KBM-7 (cell line): ENCODE results near the gene GAS6.
"Not testable (repeated sequence)": the region's sequence is repeated elsewhere in the genome, so short reads cannot be mapped to it uniquely, and the experiment has no call there.

Experiments used
- DNase-seq: peaks from one replicate; pipeline ENCODE4 v3.0.0-alpha.2; 2015
- in situ Hi-C: fragments of 300-500 bp; cut with MboI; formaldehyde crosslinking; loops from 2 replicates; pipeline ENCODE4 v1.14.3; 2020; ENCODE audit warnings: low sequenced_read_pairs, low pct_unique_long_range_greater_than_20kb, mixed read lengths

GAS6 gene

DNA sequence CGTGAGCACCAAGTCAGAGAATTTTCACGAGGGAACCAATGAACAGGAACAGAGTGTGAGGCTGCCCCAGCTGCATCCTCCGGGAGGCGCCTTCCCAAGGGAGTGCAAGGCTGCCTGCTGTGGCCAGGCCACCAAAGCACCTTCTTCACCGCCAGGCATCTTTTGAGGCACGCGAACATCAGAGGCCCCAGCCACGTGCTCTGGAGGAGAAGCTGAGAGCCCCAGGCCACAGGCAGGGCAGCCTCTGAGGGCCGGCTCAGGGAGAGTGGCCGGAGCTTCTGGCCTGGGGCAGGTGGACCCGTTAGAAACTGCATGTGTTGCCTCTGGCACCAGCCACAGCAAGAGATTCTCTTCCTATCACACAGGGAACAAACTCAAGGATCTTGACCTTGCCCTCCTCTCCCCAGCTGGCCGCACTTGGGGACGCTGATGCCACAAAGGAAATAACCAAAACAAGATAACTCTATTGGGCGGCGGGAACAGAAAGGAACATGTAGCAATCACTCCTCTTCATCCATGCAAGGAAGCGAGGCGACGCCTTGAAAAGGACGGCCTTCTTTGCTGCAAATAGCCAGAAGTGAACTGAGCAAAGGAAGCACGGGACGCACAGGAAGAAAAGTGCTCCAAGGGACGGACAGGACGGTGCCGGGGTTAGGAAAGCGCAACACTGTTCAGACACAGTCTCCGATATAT is 19.9 kb downstream of the GAS6 start:
- in situ Hi-C loops = no loop called here
- no peak for DNase-seq

DNA sequence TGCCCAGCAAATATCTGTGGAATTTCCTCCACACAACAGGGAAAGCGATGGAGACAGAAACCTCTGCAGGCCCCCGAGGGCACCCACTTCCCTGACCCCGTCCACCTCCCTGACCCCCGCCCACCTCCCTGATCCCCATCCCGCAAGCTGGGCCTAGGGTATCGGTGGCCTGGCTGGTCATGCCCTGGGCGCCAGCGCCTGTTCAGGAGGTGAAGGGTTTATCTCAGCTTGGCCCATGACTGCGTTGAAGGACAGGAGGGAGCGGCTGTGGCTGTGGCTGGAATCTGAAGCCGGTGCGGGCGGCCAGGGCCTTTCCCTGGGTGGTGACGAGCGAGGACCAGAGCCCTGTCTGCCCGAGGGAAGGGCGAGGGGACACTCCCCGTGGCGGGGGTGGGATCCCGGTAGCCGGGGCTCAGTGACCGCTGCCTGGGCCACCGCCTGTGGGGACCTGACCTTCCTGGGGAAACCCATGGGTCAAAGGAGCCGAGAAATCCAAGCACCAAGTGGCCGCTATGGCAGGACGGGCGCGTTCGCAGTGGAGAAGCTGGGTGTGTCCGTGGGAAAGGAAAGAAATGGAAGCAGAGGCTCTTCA is 20.7 kb downstream of the GAS6 start:
- DNase-seq = no peak
- in situ Hi-C loops = no loop called here

DNA sequence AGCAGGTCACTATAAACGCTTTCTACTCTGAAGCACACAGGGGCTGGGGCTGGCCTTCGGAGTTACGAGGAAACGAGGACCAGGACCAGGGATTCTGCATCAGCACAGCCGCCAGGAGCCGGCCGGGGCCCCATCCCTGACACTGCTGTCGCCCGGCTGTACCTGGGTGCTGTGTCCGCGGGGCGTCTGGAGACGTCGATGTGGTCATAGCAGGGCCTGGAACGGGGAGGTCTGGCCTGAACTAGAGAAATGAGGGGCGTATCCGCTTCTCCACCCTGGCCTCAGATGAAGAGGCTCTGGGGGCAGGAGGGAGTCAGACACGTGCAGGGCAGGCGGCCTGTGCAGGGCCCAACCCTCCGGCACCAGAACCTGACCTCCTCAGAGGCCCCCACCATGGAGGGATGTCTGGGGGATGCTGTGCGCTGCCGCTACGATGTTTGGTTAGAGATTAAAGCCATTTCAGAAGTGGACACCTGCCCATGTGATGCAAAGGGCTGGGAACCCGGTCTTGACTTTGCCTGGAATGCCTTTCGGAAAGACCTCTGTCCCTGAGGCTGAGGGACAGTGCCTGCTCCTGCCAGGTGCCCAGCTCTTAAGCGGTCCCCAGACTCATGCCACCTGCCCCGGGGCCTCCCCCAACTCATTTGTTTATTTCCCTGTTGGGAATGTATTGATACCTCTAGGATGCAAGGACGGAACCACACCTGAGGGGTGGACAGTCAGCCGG is 21.4 kb downstream of the GAS6 start:
- in situ Hi-C loops = no loop called here
- no peak for DNase-seq

DNA sequence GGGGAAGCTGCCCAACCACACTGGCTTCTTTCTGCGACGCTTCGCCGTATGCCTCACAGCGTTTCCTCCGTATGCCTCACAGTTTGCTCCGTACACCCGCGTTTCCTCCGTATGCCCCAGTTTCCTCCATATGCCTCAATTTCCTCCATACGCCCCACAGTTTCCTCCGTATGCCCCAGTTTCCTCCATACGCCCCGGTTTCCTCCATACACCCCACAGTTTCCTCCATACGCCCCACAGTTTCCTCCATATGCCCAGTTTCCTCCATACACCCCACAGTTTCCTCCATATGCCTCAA is 22.6 kb downstream of the GAS6 start:
- DNase-seq = no peak
- in situ Hi-C loops = no loop called here

DNA sequence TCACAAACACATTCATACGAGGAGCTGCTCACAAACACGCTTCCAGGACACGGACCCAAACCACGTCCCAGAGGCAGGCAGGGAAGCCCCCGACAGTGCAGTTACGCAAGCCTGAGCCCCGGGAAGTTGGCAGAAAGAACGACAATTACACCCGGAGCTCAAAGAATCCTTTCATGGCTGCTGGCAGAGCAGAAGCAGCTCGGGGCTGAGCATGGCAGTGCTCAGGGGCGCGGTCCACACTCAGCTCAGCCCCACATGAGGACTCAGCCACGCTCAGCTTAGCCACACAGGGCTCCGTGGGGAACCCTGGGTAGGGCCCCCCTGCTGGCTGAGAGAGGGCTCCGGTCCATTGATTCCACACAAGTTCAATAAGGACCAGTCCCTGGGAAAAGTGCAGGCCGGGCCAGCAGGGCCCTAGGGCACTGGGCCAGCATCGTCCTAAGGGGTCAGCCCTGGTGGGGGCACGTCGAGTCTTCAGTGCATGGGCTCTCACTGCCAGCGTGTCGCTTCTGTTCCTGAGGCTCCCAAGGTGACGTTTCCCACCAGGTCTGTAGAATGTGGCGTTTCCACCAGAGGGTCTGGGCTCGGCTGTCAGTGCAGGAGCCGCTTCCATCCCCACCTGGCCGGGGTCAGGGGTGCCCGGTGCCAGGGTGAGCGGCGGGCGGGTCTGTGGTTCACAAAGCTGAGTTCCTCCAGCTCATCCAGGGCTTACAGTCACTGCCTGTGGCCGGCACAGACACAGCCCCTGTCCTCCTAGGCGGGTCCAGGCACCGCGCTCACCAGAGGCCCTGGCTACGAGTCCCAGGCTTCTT is 23.1 kb downstream of the GAS6 start:
- in situ Hi-C loops = no loop called here
- no peak for DNase-seq

DNA sequence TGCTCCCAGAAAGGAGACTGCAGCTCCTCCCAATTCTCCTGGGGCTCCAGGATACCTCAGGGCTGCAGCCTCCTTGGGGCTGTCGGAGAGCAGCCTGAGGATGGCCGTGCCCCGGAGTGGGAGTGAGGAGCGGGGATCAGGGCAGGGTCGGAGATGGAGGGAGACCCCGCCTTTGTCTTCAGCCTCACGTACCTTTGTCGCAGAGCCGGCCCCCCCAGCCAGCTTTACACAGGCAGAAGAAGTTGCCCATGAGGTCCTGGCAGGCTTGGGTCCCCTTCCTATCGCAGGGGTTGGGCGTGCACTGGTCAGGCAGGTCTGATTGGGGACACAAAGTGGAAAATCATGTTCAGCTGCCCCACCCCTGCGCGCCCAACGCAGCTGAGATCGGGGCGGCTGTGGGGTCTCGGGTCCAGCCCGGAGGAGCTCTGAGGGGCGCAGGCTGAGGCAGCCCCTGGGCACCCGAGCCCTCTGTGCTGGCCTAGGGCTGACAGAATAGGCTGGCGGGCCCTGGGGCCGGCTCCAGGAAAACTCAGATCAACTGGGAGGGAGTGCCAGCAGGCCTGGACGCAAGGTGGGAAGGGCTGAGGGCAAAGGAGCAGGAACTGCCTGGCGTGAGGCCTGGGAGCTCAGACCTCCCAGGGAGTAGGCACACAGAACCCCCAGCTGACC is 24.2 kb downstream of the GAS6 start:
- in situ Hi-C loops = no loop called here
- DNase-seq = no peak

DNA sequence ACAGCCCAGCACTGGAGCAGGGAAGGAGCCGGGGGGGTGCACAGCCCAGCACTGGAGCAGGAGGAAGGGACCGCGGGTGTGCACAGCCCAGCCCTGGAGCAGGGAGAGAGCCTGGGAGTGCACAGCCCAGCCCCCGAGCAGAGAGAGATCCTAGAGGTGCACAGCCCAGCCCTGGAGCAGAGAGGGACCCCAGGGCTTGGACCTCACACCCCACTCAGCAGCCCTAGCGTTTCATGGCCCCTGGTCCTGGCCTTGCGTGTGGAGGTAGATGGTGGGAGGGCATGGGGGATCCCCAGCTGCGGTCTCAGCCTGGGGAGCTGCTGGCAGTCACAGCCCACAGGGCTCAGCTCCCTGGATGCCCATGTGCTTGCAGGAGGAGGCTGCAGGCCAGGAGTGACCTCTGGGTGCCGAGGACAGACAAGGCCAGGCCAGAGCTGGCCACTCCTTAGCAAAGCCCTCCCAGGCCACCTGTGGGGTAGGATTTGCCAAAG is 25.1 kb downstream of the GAS6 start:
- in situ Hi-C loops = no loop called here

DNA sequence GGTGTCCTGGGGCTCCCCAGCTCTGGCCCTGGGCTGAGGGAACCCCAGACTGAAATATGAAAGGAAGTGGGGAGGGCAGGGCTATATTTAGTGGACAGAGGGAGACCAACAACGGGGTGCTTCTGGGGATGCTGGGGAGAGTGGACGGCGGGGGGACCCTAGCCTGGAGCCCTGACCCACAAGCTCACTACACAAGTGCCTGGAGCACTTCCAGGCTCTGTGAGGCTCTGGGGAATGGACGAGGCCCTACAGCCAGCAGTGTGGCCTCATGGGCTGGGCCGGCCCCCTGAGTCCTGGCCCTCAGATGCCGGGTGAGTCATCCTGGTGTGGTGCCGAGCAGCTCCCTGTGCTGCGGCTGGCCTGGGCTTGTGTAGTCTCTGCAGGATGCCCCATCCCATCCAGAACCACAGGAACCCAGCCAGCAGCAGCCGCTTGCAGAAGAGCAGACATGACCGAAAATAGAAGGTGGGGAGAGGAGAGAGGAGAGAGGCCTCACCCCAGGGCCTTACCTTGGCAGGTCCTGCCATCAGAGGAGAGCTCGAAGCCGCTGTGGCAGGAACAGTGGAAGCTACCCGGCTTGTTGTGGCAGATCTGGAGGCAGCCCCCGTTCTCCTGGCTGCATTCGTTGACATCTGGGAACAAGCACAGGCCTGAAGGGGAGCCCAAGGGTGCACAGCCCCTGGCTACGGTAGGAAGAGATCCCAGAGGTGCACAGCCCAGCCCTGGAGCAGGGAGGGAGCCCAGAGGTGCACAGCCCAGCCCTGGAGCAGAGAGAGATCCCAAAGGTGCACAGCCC is 26.1 kb downstream of the GAS6 start:
- no peak for DNase-seq
- in situ Hi-C loops = no loop called here

More for the DNA sequence above, 25.1 kb downstream of the GAS6 start:
- DNase-seq = no peak

DNA sequence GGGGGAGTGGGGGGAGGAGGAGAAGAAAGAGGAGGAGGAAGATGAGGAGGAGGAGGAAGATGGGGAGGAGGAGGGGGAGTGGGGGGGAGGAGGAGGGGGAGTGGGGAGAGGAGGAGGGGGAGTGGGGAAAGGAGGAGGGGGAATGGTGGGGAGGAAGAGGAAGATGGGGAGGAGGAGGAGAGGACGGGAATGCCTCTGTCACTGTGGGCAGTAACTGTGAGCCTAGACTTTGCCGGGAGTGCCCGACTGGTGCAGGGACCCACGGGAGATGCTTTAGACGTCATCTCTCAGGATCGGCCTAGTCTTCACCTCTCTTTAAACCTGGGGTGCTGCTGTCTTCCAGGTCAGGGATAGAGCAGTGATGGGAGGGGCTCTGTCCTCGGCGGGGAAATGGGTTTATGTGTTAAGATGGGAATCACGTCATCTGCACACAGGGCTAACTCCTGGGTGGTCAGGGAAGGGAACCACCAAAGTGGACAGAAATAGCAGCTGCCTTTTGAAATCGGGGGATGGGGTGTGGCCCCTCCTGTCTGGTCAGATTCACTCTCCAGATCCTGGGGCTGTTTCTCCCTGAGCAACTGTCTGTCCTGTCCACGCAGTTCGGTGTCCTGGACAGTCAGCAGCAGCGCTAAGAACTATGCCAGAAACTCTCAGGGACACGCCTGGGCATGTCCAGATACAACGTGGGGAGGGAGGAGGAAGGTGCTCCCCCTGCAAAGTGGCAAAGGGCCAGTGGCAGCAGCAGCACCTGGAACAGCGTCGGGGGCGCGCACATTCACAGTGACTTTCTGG is 26.9 kb downstream of the GAS6 start:
- DNase-seq = peak; percentile 41
- in situ Hi-C loops = no loop called here

DNA sequence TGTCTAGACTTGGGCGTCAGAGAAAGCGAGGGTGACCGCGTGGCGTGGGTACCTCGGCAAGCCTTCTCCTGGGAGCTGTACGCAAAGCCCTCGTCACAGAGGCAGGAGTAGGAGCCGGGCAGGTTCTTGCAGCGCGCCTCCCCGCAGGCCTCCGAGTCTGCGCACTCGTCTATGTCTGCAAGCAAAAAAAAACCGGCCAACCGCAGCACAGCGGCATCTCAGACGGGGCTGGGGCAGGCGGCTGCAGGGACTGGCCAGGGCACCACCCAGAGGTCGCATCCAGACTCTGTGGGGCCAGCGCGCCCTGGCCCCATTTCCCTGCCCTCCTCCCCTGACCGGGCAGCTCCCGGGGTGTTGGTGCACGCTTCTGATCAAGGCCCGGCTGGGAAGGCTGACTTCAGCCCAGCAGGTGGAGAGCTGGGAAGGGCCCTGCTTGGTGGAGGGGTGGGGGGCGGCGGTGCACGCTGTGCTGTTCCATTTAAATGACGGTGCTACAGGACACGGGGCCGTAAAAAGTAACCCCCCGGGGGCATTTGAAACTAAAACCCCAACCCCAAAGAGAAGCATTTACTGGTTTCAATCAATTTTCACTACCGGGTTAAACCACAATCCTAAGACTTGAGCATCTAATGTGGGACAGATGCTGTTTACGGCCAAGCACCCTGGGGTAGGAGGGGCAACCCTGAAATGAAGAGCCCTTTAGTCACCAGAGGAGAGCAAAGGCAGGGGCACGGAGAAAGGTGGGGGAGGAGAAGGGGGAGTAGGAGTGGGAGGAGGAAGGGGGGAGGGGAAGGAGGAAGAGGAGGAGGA is 28.2 kb downstream of the GAS6 start:
- in situ Hi-C loops = no loop called here
- DNase-seq = no peak

DNA sequence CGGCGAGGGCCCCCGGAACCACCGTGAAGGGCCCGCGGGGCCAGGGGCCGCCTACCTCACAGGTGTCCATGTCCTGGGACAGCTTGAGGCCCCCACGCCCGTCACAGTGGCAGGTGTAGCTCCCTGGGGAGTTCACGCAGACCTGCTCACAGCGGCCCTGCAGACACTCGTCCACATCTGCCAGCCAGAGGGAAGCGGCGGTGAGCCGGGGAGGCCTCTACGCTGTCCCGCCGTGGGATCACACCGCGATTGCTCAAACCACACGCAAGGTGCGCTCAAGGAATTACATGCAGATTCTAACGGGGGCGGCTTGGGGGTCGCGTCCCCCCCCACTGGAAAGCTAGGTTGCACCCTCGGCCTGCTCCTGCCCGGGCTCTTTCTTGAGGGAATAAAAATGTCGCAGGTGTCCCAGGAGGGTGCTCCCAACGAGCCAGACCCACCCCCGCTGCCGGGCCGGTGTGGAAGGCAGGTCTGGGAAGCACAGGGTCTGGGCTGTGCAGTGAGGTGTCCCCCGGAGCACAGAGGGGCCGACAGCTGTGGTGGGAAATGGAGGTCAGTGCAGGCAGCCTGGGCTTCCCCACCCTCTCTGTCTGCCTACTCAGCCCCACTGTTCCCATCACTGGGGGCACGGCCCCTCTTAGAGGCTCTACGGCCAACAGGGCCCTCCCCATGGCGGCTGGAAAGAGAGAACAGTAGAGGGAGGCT is 29.2 kb downstream of the GAS6 start:
- no peak for DNase-seq
- in situ Hi-C loops = no loop called here

DNA sequence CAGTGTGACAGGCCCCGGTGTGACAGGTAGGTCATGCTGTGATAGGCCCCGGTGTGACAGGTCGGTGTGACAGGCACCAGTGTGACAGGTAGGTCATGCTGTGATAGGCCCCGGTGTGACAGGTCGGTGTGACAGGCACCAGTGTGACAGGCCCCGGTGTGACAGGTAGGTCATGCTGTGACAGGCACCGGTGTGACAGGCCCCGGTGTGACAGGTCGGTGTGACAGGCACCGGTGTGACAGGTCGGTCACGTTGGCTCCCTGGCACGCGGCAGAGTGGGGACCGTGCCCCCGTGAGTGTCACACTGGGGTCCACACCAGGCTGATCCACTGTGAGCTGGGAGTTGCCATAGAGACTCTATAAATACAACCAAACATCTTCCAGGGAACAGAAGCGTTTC is 29.9 kb downstream of the GAS6 start:
- DNase-seq, in situ Hi-C loops: not testable (repeated sequence)

DNA sequence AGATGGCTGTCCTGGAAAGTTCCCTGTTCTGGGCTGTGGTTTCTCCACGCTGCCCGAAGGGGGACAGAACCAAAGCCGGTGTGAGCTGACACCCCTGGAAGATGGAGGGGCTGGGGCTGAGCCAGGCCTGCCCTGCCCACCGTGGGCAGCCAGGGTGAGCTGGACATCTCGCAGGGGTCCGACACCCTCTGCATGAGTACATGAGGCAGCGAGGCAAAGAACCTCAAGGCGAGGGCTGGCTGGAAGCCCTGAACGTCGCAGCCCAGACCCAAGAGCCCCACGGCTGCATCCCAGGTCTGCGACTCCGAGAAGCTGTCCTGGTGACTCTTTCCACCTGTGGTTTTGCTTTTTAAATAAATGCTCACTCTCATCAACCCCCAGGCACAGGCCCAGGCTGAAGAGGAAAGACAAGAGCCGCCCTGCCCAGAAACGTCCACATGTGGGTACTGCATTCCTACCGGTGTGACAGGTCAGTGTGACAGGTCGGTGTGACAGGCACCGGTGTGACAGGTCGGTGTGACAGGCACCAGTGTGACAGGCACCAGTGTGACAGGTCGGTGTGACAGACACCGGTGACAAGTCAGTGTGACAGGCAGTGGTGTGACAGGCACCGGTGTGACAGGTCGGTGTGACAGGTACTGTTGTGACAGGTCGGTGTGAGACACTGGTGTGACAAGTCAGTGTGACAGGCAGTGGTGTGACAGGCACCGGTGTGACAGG is 30.6 kb downstream of the GAS6 start:
- in situ Hi-C loops = no loop called here
- DNase-seq = no peak

DNA sequence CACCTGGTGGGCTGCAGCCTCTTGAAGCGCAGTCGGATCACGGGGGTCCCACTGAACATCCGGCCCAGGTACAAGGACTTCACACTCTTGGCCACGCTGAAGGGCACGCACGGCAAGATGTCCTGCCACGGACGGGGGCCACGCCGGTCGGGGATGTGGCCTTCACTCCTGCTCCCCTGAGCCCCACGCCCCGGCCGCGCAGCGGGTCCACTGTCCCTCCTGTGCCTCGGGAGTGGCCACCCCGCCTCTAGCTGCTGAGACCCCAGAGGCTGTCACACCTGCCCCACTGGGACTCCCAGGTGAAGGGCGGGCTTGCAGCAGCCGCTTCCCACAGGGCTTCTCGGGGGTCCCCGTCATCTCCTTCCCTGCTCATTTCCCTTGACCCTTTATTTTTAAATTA is 31.2 kb downstream of the GAS6 start:
- in situ Hi-C loops = no loop called here
- no peak for DNase-seq

DNA sequence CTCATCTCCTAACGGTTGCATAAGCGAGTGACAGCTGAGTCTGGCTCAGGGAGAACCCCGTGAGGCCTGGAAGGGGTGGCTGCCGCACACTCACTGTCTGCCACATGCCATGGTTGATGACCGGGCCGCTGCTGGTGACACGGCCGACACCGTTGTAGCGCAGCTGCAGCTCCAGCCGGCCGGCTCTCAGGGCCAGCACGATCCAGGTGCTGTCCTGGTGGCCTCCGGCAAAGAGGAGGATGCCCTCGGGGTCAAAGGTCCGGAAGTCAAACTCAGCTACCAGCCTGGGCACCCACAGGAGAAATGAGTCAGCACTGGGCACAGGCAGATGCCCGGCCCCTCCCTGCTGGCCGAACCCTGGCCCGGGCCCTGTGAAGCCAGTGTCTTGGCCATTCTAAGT is 31.7 kb downstream of the GAS6 start:
- in situ Hi-C loops = no loop called here
- no peak for DNase-seq

DNA sequence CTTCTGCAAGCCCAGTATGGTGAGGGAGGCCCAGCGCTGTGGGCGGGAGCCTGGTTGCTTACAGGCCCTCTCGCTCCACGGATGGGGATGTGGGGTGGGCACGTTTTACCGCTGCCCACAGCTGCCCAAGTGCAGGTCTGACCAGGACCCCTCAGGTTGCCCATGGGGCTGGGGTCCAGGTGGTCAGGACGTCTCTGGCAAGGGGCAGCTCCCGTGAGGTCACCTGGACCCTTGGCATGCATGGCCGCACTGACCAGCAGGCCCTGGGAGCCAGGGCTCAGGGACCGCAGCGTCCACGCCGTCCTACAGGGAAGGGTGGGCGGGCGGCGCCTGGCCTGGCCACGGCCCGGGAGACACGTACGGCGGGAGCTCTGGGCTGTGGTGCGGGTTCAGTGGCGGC is 32.8 kb downstream of the GAS6 start:
- in situ Hi-C loops = no loop called here
- DNase-seq = no peak
